SJCRH30 (cell line): Measurements from ENCODE around the gene GLRX3. TPM values are rescaled to one million over a fixed set of nuclear protein-coding genes. Genes with fewer than 3 reads are reported as not detected.

Source experiments
- DNase-seq, 2 experiments: peaks; one replicate each; pipeline ENCODE4 v3.0.0-alpha.2; 2015 to 2020
- H3K27ac ChIP-seq: fragments of 250-450 bp; sonication (Bioruptor Pico); 2 replicates; pipeline ENCODE4 v1.5.1; 2020; ENCODE audit warnings: mild to moderate bottlenecking, moderate library complexity
- H3K27me3 ChIP-seq: fragments of 250-450 bp; sonication (Bioruptor Pico); 2 replicates; pipeline ENCODE4 v1.5.1; 2020; ENCODE audit warnings: mild to moderate bottlenecking, moderate library complexity
- H3K36me3 ChIP-seq: fragments of 250-450 bp; sonication (Bioruptor Pico); 2 replicates; pipeline ENCODE4 v1.5.1; 2020; ENCODE audit warnings: mild to moderate bottlenecking, moderate library complexity
- H3K4me1 ChIP-seq: fragments of 250-450 bp; sonication (Bioruptor Pico); 2 replicates; pipeline ENCODE4 v1.5.1; 2020; ENCODE audit warnings: mild to moderate bottlenecking, moderate library complexity
- H3K4me3 ChIP-seq: fragments of 250-450 bp; sonication (Bioruptor Pico); 2 replicates; pipeline ENCODE4 v1.5.1; 2020; ENCODE audit warnings: mild to moderate bottlenecking, moderate library complexity
- H3K9me3 ChIP-seq: fragments of 250-450 bp; sonication (Bioruptor Pico); replicated peaks from 2 replicates; pipeline ENCODE4 v1.5.1; 2020; ENCODE audit warnings: mild to moderate bottlenecking, moderate library complexity
- total RNA-seq: library from RNA; depleted of rRNA; stranded (reverse); fragments of >200 nt; shearing (Covaris generic); gene quantifications from 2 replicates; pipeline ENCODE4 v1.2.3, GENCODE V29; 2014; rRNA removed

The GLRX3 gene
- total RNA-seq, 1 experiment from 2014 or later, result 128 TPM

DNA sequence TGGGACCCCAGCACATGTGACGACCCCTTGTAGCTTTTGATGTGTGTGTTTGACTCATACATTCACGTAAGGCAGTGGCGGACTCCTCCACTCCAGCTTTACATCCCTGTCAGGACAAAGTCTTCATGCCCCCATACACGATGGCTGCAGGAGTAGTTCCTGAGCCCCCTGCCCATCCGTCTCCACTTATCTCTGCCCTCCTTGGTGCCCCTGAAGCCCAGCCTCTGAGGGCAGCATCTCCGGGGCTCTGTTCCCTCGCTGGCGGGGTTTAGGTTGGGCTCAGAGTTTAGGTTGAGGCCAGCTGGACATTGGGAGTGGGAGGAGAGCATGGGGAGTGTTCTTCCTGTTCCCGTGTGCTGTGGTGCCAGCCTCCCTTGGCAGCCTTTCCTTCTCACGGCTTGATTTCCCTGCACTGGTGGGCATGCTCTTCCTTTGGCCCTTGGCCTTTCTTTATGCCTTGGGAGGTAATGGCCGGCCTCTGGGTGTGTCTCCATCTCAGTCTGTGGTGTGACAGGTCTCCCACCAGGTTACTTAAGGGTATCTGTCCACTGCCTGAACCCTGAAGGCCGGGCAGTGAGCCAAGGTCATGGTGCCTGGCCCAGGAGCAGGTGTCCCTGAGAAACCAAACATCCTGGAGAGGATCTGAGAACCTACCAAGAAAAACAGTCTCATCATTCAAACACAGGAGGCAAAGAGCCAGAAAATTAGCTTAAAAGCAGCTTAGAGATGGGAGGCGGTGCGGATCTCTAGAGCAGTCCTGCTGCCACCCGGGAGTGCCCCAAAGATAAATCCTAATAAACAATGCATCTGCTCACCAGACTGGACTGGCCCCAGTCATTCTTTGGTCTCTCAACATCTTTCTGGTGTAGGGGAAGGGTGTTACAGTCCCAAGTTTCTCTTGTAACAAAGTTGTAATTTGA lies 85.5 kb downstream of the GLRX3 start:
- H3K4me3 ChIP-seq, result no peak overlapping the region
- no peaks in the 10 kb centered on the region for H3K36me3 ChIP-seq
- no peak overlapping the region for H3K27ac ChIP-seq
- no peaks in the 10 kb centered on the region for H3K27me3 ChIP-seq
- no peak for DNase-seq
- H3K4me1 ChIP-seq, result no peaks in the 10 kb centered on the region
- no peaks in the 10 kb centered on the region for H3K9me3 ChIP-seq

DNA sequence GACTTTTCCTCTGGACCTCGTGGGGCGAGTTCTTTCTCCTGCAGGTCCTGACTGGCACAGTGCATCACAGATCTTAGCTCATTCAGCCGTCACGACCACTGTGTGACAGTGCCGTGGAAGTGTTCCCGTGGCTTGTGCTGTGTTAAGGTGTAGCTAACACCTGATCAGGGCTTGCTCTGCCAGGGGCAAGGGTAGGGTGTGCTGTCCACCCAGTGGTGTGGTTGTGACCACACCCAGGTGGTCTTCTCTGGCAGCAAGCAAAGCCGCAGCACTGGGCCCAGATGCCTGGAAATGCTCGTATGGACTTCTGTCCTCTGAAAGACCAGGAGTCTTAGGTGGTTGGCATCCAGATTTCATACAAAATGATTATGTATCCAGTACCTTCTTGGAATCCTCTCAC lies 86.2 kb downstream of the GLRX3 start:
- no peak for DNase-seq
- H3K4me1 ChIP-seq, result no peaks in the 10 kb centered on the region
- H3K36me3 ChIP-seq, result no peaks in the 10 kb centered on the region
- H3K27ac ChIP-seq, result no peak overlapping the region
- H3K27me3 ChIP-seq, result no peaks in the 10 kb centered on the region
- no peaks in the 10 kb centered on the region for H3K9me3 ChIP-seq
- no peak overlapping the region for H3K4me3 ChIP-seq

GRCh38 chr10:130224228-130224627 lies 88.0 kb downstream of the GLRX3 start:
- no peaks in the 10 kb centered on the region for H3K36me3 ChIP-seq
- H3K27me3 ChIP-seq, result no peaks in the 10 kb centered on the region
- H3K27ac ChIP-seq, result no peak overlapping the region
- no peak overlapping the region for H3K4me3 ChIP-seq
- no peaks in the 10 kb centered on the region for H3K9me3 ChIP-seq
- H3K4me1 ChIP-seq, result no peaks in the 10 kb centered on the region
- no peak for DNase-seq

DNA sequence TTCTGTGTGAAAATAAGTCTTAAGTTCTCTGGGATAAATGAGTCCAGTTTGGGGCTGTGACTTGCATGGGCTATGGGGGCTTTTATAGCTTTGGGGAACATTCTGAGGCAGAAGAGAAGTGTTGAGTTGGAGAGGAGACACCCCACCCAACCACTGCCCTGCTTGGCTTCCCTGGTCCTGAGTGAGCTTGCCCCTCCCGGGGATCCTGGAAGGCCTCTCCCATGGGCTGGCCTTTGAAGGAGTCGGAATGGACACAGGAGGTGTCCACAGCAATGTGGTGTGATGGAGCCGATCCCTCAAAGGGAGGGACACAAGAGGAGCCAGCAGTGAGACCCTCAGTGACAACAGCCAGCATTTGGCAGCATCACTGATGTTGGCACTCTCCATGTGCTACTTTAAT lies 89.8 kb downstream of the GLRX3 start:
- H3K27me3 ChIP-seq, result no peaks in the 10 kb centered on the region
- H3K4me3 ChIP-seq, result no peak overlapping the region
- no peak overlapping the region for H3K27ac ChIP-seq
- no peaks in the 10 kb centered on the region for H3K36me3 ChIP-seq
- H3K9me3 ChIP-seq, result no peaks in the 10 kb centered on the region
- no peaks in the 10 kb centered on the region for H3K4me1 ChIP-seq
- no peak for DNase-seq

GRCh38 chr10:130227883-130228282 lies 91.7 kb downstream of the GLRX3 start:
- H3K9me3 ChIP-seq, result no peaks in the 10 kb centered on the region
- no peaks in the 10 kb centered on the region for H3K36me3 ChIP-seq
- no peak for DNase-seq
- no peak overlapping the region for H3K4me3 ChIP-seq
- H3K27ac ChIP-seq, result no peak overlapping the region
- H3K27me3 ChIP-seq, result no peaks in the 10 kb centered on the region
- H3K4me1 ChIP-seq, result no peaks in the 10 kb centered on the region

Other genes with a start within 250 kb of the GLRX3 start
- 13.1 and 13.2 TPM in 2 replicates for gene EBF3, start 172.1 kb upstream of the GLRX3 start, total RNA-seq
- gene C10orf143, start 25.6 kb upstream of the GLRX3 start, total RNA-seq, result 0.18 and 0.46 TPM in 2 replicates